Measurements from ENCODE around the gene KNDC1.
"Not testable (repeated sequence)": the region's sequence is repeated elsewhere in the genome, so short reads cannot be mapped to it uniquely, and the experiment has no call there.

KNDC1 gene

DNA sequence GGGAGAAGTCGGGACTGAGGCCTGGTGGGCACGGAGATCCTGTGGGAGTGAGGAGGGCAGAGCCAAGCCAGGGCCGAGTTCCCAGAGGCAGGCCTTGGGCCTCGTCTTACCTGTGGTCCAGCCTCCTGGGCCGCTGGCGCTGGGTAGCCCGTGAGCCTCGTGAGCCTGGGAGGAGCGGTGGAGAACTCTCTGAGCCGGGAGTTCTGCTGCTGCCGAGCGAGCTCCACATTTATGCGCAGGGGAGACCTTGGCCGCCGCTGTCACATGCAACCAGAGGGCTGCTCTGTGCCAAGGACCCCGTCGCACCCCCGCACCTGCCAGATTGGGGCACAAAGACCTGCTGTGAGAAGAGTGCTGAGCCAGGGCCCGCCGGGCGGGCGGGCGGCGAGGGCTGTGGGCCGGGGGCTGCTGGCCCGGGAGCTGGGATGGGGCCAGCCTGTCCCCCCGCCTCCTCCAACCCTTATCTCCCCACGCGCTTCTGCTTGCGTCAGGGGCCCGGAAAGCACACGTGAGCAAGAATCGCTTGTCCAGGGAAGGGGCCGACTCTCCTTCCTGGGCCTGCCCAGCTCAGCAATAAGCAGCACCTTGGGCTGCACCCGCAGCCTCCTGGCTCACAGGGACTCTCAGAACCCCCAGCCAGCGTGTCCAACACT, 87.8 kb downstream of the KNDC1 start:
- no peak for DNase-seq

DNA sequence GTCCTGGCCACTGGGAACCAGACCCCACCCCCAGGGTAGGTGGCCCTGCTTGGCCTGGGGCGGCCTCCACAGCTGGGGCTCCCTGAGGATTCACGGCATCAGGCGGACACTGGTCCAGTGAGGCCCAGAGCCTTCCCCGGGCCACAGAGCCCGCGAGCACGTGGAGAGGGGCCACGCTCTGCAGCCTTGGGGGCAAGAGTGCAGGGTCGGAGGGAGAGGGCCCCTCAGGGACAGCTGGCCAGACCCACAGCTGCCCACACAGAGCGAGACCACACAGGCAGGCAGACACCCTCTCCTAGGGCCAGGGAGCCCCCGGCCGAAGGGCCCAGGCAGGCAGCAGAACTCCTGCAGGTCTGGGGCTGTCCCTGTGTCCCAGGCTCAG, 88.3 kb downstream of the KNDC1 start:
- DNase-seq: no peak

DNA sequence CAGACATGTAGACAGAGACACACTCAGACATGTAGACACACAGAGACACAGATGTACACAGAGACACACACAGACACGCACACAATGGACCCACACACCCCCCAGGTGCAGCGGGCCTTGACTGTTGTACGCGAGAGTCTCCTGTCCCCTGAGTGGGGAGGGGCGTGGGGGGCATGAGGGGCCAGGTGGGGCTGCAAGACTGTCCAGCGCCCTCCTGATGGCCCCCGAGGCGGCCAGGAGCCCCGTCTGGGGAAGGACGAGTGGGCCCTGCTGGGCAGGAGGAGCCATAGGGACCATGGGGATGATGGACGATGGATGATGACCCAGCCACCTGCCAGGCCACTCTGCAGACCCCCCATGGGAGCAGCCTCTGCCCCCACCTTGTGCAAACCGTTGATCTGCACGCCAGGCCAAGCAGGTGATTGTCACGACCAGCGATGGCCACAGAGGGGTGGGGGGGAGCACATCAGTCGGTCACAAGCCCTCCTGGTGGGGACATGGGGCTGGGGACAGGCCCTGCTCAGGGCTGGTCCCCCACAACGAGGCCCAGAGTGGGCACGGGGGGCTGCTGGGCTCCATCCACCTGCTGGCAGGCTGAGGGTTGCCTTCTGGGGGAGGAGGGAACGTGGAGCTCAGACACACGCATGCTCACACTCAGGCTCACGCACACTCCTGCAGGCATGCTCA, 89.2 kb downstream of the KNDC1 start:
- DNase-seq: no peak

DNA sequence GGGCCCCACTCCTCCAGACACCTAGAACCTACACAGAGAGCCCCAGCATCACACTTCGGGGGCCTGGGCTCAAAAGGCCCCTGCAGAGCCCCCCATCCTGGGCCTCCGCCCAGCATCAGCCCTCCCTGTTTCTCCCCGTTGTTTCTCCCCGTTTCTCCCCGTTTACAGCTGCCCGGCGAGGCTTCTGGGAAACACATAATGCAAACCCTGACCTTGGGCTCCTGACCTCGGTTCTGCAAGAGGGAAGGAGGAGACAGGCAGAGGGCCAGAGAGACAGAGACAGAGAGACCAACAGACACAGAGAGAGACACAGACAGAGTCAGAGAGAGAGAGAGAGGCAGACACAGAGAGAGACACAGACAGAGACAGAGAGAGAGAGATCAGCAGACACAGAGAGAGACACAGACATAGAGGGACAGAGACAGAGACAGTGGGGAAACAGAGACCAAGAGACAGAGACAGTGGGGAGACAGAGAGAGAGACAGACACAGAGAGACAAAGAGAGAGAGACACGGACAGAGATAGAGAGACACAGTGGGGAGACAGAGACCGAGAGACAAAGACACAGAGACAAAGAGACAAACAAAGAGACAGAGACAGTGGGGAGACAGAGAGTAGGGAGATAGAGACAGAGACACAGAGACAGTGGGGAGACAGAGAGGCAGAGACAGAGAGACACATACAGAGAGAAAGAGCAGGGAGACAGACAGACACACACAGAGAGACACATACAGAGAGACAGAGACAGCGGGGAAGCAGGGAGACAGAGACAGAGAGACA, 90.1 kb downstream of the KNDC1 start:
- DNase-seq: no peak

DNA sequence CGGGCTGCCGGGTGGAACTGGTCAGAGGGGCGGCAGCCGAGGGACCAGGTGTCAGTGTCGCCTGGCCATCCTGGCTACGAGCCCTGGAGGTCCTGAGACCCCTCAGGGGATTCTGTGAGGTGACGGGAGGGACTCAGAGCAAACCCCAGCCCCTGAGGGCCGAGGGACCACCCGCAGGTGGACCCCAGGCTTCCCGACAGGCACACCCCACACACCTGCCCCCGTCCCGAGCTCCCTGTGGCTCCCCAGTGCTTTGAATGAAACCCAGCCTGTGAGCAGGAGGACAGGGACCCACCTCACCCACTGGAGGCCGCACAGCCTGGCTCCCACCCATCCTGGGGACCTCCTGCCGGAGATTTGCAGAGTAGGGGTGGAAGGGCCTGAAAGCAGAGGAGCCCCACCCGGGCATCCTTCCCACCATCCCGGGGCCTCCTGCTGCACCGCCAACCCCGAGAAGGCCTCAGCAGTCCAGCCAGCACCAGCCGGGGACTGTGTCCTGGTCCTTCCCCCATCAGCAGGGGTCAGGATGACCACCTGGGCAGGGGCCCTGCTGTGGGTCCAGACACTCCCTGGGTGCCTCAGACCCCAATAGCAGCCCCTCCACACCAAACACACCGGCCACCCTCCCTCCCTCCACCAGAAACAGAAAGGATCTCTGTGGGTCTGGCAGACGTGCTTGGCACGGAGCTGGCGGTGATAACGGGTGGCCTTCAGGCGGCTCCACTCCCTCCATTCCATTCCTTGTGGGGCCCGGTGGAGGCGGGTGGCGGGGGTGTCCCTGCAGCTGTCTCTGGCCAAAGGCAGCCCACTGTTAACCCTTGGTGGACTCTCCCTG, 91.6 kb downstream of the KNDC1 start:
- DNase-seq: no peak

DNA sequence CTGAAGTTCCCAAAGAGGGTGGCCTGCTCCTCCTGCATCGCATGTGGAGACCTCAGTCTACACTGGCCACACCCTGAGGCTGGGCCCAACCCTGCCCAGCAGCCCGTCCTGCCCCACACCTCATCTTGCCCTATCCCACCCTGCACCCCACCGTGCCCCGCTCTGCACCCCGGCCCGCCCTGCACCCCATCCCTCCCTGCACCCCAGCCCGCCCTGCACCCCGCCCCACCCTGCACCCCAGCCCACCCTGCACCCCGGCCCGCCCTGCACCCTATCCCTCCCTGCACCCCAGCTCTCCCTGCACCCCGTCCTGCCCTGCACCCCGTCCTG, 92.2 kb downstream of the KNDC1 start:
- DNase-seq: no peak

DNA sequence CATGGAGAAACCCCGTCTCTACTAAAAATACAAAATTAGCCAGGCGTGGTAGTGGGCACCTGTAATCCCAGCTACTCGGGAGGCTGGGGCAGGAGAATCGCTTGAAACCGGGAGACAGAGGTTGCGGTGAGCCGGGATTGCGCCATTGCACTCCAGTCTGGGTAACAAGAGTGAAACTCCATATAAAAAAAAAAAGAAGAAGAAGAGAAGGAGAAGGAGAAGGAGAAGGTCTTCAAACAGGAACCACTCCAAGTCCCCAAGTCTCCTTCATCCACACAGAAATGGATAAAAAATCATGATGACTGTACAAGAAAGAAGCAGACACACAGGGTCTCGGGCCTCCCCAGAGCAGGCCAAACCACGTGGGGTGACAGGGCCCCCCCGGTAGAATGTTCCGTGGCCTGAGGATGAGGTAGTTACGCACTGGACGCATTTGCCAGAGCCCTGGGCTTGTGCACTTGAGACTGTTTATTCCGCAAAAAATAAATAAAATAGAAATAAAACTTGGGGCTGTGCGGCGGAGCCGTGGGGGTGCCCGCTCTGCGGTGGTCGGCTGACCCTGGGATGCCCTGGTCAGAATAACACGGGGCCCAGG, 93.4 kb downstream of the KNDC1 start:
- DNase-seq: no peak

DNA sequence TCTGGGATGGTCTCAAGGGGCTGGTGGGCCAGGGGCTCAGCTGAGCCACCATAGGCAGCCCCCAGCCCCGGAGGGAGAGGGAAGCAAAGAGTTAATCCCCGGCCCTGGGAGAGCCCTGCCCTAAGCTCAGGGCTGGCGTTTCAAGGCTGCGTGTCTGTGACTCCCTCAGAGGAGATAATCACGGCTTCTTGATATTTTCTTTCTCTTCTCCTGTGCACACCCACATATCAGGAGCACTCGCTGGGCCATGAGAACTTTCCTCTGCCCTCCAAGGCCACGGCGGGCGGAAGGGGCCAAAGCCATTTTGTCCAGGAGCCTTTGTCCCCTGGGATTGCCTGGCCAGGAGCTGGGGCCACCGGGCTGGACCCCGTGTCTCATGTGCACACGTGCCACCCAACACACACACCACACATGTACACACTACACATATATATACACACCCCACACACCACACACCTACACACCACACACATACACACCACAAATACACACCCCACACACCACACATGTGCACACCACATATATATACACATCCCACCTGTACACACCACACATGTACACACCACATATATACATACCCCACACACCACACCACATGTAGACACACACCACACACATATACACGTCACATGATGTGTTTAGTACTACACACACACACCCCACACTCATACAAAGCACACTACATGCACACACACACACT, 94.6 kb downstream of the KNDC1 start:
- DNase-seq: no peak

DNA sequence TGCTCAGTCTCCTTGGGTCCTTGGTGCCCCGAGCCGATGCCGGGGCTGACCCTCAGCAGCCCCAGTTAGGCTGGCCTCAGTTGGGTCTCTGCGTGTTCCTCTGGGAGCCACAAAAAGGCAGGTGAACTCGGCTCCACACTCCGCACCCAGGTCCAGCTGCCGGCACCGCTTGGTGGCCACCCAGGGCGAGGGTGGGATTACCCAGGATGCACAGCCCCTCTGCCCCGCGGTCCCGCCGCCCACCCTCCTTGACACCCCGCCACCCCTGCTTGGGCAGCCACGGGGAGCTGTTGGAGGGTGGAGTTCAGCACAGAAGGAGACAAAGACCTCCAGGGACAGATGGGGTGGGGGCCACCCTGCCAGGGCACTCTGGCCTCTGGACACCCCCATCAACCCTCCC, 95.3 kb downstream of the KNDC1 start:
- DNase-seq: no peak

DNA sequence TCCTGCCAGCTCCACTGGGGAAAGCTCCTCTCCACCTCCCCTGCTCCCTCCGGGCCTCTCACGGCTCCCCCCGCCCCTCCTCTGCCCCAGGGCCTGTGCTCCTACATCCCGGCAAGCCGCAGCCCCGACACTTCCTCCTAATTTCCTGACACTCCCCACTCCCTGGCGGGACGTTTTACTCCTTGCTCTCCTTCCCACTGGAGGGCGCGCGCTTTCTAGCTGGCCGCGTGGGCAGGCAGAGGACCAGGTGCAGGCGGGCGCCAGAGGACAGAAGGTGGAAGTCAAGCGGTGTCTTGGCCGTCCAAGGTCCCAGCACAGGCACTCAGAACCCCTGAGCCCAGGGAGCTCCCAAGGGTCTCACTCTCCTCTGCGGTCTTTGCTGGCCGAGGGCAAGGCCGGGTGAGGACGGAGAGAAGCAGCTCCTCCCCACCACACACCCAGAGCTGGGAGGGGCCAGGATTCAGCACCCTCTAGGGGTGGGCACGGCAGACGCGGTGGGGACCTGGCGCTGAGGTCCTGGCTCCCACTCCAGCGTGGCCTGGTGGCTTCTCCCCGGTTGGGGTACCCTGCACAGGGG, 97.6 kb downstream of the KNDC1 start:
- DNase-seq: no peak

DNA sequence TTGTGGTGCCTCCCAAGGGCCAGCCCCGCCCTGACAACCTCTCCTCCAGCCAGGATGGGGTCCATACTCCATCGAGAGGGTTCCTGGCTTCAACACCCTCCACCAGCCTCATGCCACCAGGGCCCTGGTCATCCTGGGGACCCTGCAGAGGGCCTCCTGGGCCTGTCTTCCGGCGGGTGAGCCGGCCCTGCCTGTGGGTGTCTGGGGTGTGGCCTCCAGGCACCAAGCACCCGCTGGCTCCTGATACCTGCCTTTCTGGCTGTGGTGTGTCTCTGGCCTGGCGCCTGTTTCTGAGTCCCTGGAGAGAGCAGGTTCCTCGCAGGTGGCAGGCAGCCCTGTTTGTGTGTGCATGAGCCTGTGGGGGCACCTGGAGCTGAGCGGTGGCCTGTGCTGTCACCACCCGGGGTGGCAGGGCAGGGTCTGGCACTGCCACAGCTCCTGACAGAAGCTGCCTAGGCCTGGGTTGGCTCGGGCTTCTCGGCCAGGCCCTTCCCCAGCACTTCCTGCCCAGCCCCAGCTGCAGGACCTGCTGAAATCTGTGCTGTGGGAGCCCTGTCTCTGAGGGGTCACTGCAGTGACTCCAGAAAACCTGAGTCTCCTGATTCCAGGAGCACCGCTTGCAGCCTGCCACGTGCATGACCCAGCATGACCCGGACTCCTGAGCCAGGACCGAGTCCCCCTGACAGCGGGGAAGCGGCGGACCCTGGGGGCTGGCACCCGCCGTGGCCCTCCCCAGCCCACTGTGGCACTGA, 98.2 kb downstream of the KNDC1 start:
- DNase-seq: no peak

DNA sequence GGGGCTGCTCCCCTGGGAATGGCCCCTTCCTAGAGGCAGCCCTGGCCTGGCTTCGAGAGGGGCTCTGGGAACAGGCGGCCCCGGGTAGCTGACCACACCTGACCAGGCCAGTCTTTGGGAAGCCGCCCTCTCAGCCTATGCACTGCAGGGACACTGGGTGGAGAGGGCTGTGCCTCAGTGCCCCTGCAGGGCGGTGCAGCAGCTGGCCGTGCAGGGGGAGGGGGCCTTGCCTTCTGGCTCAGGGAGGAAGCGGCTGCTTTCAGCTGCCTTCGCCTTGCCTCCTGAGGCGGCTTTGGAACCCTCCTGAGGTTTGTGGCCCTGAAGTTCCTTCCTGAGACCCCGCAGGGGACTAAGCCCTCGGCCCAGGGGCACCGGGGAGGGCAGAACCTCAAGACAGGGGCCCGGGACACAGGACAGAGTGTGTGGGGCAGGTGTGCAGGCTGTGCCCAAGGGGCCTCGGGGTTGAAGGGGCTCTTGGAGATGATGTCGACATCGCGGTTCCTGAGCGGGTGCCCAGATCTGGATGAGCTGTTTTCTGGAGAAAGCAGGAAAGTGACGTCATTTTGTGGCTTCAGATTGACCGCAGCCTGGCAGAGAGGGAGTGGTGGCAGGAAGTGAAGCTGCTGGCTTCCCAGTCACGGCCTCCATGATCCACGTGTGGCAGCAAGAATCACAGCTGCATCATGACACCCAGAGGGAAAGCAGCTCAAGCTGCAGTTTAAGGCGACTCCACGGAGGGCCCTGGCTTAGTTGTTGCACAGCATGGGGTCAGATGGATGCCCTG, 99.0 kb downstream of the KNDC1 start:
- no peak for DNase-seq

DNA sequence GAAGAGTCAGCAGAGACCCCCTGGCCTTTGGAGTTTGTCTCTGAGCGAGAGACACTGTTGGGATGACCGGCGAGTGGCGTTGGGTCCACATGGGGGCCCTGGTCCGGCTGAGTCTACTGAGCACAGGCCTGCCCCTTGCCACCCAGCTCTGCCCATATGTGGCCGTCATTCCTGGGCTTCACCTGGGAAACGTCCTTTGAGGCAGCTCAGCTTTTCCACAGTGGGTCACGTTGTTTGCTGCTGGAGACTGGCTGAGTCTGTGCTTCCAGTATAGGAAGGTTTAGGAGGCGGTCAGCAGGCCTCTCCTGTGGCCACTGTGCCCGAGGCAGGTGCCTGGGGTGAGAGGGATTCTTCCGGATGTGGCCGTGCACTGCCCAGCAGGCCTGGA, 99.6 kb downstream of the KNDC1 start:
- no peak for DNase-seq

DNA sequence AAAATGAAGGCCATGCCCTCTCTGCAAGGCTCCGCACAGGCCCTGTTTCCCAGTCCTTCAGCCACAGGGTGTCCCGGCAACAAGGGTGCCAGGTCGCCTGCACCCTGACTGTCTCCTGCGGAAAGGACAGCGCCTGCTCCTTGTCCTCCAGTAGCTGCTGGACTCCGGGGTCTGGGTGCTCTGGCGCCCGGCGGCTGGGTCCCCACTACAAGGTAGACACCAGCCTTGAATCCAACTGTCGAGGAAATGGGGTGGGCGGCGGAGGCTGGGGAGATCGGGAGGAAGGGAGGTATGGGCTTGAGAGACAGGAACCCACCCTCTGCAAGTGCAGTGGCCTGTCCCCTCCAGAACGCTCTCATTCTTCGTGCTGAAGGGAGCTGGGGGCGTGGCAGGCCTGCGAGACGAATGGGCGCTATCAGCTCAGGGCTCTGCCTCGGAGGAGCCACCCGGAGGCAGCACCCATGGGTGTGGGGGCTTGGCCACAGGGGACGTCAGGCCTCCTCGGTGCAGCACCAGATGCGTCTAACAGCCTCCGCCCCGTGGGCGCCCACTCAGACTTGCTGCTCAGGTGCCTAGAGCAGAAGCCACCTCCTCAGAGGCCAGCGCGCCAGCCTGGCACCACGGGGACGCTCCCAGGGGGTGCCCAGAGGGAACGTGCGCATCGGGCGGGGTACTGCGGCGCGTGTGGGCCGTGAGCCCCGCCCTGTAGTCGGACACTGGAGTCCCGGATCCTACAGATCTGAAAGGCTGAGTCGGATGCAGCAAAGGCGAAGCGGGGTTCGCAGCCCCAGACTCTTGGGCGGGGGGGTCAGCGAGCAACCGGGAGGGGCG, 101.1 kb downstream of the KNDC1 start:
- no peak for DNase-seq

DNA sequence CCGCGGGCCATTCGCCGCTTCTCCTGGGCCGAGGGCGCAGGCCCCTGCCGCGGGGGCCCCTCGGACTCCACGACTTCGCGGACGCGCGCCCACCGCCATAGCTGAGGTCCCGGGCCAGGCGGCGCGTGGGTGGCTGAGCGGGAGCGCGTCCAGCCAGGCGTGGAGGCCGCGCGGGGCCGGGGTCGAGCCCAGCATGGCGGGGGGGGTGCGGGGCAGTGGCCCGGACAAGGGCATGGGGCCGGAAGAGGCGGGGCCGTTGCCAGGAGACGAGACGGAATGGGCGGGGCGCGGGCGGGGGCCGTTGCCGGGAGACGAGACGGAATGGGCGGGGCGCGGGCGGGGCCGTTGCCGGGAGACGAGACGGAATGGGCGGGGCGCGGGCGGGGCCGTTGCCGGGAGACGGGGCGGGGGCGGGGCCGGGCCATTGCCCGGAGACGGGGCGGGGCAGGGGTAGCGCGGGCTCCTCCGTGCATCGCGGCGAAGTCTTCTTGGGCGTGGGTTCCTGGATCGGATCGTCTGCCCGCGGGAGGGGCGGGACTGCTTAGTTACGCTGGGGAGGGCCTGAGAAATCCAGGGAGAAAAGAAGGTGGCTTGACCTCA, 101.8 kb downstream of the KNDC1 start:
- DNase-seq: no peak

DNA sequence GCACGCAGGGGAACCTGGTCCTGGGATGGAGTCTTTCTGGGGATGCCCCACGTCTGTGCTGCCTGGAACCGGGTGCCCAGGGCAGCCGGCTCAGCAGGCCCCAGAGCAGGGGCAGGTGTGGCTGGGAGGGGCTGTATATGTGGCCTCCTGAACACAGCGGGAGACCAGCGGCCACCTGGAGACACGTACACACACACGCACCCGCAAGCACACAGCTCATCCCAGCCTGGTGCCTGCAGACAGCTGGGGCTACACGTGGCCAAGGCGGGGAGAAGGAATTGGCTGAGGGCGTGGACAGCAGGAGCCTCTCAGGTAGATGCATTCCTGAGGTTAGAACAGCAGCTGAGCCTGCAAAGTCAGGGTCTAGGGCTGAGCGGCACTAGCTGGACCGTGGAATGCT, 102.7 kb downstream of the KNDC1 start:
- no peak for DNase-seq

DNA sequence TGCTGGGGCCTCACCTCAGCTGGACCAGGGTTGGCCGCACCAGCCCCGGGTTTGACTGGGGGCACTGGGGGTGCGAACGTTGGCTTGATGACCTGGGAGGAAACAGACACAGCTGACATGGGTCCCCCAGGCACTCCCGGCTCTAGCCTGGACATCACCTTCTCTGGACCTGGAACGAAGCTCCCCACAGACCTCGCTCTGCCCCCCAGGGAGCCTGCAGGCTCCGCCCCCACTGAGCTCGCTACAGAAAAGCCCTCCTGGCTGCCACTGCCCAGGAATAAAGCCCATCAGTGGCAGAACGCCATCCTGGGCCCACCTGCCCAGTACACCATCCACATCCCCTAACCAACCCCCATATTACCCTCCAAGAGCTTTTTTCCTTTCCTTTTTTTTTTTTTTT, 103.7 kb downstream of the KNDC1 start:
- DNase-seq: no peak

DNA sequence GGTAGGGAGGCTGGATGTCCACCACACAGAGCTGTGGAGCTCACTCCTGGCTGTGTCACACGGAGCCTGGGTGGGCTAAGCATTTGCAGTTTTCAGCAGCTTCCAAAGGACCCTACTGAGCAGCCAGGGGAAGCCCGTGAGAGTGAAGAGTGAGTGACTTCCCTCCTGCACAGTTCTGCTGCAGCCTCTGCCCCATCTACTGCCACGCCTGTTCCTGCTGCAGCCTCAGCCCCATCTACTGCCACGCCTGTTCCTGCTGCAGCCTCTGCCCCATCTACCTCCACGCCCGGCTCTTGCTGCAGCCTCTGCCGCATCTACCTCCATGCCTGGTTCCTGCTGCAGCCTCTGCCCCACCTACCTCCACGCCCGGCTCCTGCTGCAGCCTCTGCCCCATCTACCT, 104.4 kb downstream of the KNDC1 start:
- DNase-seq: no peak

DNA sequence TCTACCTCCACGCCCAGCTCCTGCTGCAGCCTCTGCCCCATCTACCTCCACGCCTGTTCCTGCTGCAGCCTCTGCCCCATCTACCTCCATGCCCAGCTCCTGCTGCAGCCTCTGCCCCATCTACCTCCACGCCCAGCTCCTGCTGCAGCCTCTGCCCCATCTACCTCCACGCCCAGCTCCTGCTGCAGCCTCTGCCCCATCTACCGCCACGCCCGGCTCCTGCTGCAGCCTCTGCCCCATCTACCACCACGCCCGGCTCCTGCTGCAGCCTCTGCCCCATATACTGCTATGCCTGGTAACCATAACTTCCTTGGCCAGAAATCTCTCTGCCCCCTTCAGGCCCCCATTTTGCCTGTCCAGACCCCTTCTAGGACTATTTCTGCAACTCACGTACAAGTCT, 105.0 kb downstream of the KNDC1 start:
- DNase-seq: not testable (repeated sequence)

Measured in NCI-H524 treated with DMSO at 0.1 percent for 48 hours (cell line).